Measurements from ENCODE around the gene TCTN3. TPM values are rescaled to one million over a fixed set of nuclear protein-coding genes. Genes with fewer than 3 reads are reported as not detected.

TCTN3 gene
- total and polyA plus RNA-seq, 2 of the 13 experiments (the other 11 are each of a cell fraction or from before 2014, with no cell fraction given): 53.3 to 60.0 TPM

- TF ChIP-seq, protein P1, sequence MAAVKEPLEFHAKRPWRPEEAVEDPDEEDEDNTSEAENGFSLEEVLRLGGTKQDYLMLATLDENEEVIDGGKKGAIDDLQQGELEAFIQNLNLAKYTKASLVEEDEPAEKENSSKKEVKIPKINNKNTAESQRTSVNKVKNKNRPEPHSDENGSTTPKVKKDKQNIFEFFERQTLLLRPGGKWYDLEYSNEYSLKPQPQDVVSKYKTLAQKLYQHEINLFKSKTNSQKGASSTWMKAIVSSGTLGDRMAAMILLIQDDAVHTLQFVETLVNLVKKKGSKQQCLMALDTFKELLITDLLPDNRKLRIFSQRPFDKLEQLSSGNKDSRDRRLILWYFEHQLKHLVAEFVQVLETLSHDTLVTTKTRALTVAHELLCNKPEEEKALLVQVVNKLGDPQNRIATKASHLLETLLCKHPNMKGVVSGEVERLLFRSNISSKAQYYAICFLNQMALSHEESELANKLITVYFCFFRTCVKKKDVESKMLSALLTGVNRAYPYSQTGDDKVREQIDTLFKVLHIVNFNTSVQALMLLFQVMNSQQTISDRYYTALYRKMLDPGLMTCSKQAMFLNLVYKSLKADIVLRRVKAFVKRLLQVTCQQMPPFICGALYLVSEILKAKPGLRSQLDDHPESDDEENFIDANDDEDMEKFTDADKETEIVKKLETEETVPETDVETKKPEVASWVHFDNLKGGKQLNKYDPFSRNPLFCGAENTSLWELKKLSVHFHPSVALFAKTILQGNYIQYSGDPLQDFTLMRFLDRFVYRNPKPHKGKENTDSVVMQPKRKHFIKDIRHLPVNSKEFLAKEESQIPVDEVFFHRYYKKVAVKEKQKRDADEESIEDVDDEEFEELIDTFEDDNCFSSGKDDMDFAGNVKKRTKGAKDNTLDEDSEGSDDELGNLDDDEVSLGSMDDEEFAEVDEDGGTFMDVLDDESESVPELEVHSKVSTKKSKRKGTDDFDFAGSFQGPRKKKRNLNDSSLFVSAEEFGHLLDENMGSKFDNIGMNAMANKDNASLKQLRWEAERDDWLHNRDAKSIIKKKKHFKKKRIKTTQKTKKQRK (IDR thresholded peaks at IDR 0.05; ENCODE audit: low read length): no peak
- TF ChIP-seq, protein P2, sequence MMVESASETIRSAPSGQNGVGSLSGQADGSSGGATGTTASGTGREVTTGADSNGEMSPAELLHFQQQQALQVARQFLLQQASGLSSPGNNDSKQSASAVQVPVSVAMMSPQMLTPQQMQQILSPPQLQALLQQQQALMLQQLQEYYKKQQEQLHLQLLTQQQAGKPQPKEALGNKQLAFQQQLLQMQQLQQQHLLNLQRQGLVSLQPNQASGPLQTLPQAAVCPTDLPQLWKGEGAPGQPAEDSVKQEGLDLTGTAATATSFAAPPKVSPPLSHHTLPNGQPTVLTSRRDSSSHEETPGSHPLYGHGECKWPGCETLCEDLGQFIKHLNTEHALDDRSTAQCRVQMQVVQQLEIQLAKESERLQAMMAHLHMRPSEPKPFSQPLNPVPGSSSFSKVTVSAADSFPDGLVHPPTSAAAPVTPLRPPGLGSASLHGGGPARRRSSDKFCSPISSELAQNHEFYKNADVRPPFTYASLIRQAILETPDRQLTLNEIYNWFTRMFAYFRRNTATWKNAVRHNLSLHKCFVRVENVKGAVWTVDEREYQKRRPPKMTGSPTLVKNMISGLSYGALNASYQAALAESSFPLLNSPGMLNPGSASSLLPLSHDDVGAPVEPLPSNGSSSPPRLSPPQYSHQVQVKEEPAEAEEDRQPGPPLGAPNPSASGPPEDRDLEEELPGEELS (CRISPR knock-in tag; IDR thresholded peaks at IDR 0.05): peak; percentile 81
- TF ChIP-seq, protein P3, sequence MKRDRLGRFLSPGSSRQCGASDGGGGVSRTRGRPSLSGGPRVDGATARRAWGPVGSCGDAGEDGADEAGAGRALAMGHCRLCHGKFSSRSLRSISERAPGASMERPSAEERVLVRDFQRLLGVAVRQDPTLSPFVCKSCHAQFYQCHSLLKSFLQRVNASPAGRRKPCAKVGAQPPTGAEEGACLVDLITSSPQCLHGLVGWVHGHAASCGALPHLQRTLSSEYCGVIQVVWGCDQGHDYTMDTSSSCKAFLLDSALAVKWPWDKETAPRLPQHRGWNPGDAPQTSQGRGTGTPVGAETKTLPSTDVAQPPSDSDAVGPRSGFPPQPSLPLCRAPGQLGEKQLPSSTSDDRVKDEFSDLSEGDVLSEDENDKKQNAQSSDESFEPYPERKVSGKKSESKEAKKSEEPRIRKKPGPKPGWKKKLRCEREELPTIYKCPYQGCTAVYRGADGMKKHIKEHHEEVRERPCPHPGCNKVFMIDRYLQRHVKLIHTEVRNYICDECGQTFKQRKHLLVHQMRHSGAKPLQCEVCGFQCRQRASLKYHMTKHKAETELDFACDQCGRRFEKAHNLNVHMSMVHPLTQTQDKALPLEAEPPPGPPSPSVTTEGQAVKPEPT (CRISPR knock-in tag; IDR thresholded peaks at IDR 0.05; ENCODE audit: low read depth): no peak
- no peak for TF ChIP-seq SRSF1 (optimal IDR thresholded peaks at IDR 0.05; ENCODE audit: low read depth, low read length)
- TF ChIP-seq NFKB2 (CRISPR knock-in tag; IDR thresholded peaks at IDR 0.05; ENCODE audit: borderline replicate concordance): no peak
- no peak for TF ChIP-seq ZNF841 (CRISPR knock-in tag; IDR thresholded peaks at IDR 0.05; ENCODE audit: borderline replicate concordance)
- no peak for TF ChIP-seq ZNF318 (CRISPR knock-in tag; IDR thresholded peaks at IDR 0.05)
- TF ChIP-seq, protein P4, sequence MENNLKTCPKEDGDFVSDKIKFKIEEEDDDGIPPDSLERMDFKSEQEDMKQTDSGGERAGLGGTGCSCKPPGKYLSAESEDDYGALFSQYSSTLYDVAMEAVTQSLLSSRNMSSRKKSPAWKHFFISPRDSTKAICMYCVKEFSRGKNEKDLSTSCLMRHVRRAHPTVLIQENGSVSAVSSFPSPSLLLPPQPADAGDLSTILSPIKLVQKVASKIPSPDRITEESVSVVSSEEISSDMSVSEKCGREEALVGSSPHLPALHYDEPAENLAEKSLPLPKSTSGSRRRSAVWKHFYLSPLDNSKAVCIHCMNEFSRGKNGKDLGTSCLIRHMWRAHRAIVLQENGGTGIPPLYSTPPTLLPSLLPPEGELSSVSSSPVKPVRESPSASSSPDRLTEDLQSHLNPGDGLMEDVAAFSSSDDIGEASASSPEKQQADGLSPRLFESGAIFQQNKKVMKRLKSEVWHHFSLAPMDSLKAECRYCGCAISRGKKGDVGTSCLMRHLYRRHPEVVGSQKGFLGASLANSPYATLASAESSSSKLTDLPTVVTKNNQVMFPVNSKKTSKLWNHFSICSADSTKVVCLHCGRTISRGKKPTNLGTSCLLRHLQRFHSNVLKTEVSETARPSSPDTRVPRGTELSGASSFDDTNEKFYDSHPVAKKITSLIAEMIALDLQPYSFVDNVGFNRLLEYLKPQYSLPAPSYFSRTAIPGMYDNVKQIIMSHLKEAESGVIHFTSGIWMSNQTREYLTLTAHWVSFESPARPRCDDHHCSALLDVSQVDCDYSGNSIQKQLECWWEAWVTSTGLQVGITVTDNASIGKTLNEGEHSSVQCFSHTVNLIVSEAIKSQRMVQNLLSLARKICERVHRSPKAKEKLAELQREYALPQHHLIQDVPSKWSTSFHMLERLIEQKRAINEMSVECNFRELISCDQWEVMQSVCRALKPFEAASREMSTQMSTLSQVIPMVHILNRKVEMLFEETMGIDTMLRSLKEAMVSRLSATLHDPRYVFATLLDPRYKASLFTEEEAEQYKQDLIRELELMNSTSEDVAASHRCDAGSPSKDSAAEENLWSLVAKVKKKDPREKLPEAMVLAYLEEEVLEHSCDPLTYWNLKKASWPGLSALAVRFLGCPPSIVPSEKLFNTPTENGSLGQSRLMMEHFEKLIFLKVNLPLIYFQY (CRISPR knock-in tag; IDR thresholded peaks at IDR 0.05; ENCODE audit: borderline replicate concordance): no peak
These were observed 58.4 kb downstream of the TCTN3 start (continued) for GRCh38 chr10:95635319-95635733.

All from HepG2 (cell line).